ENCODE measurements around the gene INTS6. TPM values are rescaled to one million over a fixed set of nuclear protein-coding genes. Genes with fewer than 3 reads are reported as not detected.

Gene INTS6
- polyA plus RNA-seq, 1 donor (not counting 4 experiments of a cell fraction or from before 2014, with no cell fraction given): 44.2 TPM

- Histone ChIP-seq H2AFZ (ENCODE audit: control insufficient read depth, low read length) (no peak overlapping the region), H3K36me3 (ENCODE audit: control insufficient read depth in 2 of 2, extremely low read depth in 1 of 2, insufficient read depth in 2 of 2, low read length in 2 of 2) (peaks cover 4 to 12% of the 10 kb centered on the region in 2 experiments), H3K27me3 (ENCODE audit: control insufficient read depth, extremely low read depth, insufficient read depth, low read length) (no peaks in the 10 kb centered on the region), H3K27ac (ENCODE audit: control insufficient read depth, insufficient read depth, low read length) (no peak overlapping the region), H3K9ac (ENCODE audit: control insufficient read depth, extremely low read depth, insufficient read depth, low read length) (no peak overlapping the region), H3K9me1 (ENCODE audit: control insufficient read depth, extremely low read depth, insufficient read depth, low read length) (no peaks in the 10 kb centered on the region), H3K9me3 (ENCODE audit: control insufficient read depth, low read depth, low read length) (no peaks in the 10 kb centered on the region), H3K4me2 (ENCODE audit: control insufficient read depth, extremely low read depth, insufficient read depth, low read depth, low read length) (no peak overlapping the region), H3K4me1 (ENCODE audit: control insufficient read depth, extremely low read depth, insufficient read depth, low read length) (peaks cover 8% of the 10 kb centered on the region), H3K79me2 (ENCODE audit: control insufficient read depth, insufficient read depth, low read length) (no peaks in the 10 kb centered on the region), H4K20me1 (ENCODE audit: control insufficient read depth, extremely low read depth, insufficient read depth, low read length) (no peaks in the 10 kb centered on the region), H3K4me3 (ENCODE audit: control insufficient read depth in 2 of 3, extremely low read depth in 1 of 3, insufficient read depth in 2 of 3, low read depth in 1 of 3, low read length in 3 of 3) (no peak overlapping the region)
- FAIRE-seq (no peak), DNase-seq (ENCODE audit: low read depth, low spot score) (no peak)
- TF ChIP-seq, protein P1, sequence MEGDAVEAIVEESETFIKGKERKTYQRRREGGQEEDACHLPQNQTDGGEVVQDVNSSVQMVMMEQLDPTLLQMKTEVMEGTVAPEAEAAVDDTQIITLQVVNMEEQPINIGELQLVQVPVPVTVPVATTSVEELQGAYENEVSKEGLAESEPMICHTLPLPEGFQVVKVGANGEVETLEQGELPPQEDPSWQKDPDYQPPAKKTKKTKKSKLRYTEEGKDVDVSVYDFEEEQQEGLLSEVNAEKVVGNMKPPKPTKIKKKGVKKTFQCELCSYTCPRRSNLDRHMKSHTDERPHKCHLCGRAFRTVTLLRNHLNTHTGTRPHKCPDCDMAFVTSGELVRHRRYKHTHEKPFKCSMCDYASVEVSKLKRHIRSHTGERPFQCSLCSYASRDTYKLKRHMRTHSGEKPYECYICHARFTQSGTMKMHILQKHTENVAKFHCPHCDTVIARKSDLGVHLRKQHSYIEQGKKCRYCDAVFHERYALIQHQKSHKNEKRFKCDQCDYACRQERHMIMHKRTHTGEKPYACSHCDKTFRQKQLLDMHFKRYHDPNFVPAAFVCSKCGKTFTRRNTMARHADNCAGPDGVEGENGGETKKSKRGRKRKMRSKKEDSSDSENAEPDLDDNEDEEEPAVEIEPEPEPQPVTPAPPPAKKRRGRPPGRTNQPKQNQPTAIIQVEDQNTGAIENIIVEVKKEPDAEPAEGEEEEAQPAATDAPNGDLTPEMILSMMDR (optimal IDR thresholded peaks at IDR 0.05 in 1 of 3, IDR thresholded peaks at IDR 0.05 in 1 of 3, conservative IDR thresholded peaks at IDR 0.05 in 1 of 3; ENCODE audit: extremely low read depth in 1 of 3, insufficient read depth in 2 of 3, low read length in 3 of 3): no peak
- TF ChIP-seq EZH2 (IDR thresholded peaks at IDR 0.05; ENCODE audit: low read length): no peak
- dilution Hi-C loops (cut with MboI; ENCODE audit: extremely low pct_ligation_motif_present, low sequenced_read_pairs): no loop called here
Observed at GRCh38 chr13:51363625-51364024, 89.2 kb downstream of the INTS6 start.

DNA sequence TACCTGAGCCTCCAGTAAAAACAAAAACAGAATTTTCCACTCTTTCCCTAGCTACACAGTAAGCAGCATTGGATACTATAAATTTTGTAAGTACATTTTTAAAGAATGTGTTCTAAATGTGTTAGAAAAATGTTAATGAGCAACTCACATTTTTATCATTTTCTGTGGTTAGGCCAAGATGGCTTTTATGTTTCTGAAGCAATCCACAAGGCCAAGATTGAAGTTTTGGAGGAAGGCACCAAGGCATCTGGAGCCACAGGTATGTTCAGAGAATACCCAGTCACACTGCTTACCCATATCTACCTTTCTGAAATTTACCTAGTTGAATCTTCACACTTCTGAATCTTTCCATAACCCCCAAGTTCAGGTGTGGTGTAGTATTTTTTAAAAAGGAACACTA, 91.7 kb downstream of the INTS6 start:
- Histone ChIP-seq H3K9ac (ENCODE audit: control insufficient read depth, extremely low read depth, insufficient read depth, low read length) (no peak overlapping the region), H3K9me1 (ENCODE audit: control insufficient read depth, extremely low read depth, insufficient read depth, low read length) (no peaks in the 10 kb centered on the region), H3K36me3 (ENCODE audit: control insufficient read depth in 2 of 2, extremely low read depth in 1 of 2, insufficient read depth in 2 of 2, low read length in 2 of 2) (peaks cover 2 to 12% of the 10 kb centered on the region in 2 experiments), H3K79me2 (ENCODE audit: control insufficient read depth, insufficient read depth, low read length) (no peaks in the 10 kb centered on the region), H3K27ac (ENCODE audit: control insufficient read depth, insufficient read depth, low read length) (no peak overlapping the region), H4K20me1 (ENCODE audit: control insufficient read depth, extremely low read depth, insufficient read depth, low read length) (no peaks in the 10 kb centered on the region), H2AFZ (ENCODE audit: control insufficient read depth, low read length) (no peak overlapping the region), H3K4me2 (ENCODE audit: control insufficient read depth, extremely low read depth, insufficient read depth, low read depth, low read length) (no peak overlapping the region), H3K9me3 (ENCODE audit: control insufficient read depth, low read depth, low read length) (no peaks in the 10 kb centered on the region), H3K4me3 (ENCODE audit: control insufficient read depth in 2 of 3, extremely low read depth in 1 of 3, insufficient read depth in 2 of 3, low read depth in 1 of 3, low read length in 3 of 3) (no peak overlapping the region), H3K27me3 (ENCODE audit: control insufficient read depth, extremely low read depth, insufficient read depth, low read length) (no peaks in the 10 kb centered on the region), H3K4me1 (ENCODE audit: control insufficient read depth, extremely low read depth, insufficient read depth, low read length) (peaks cover 8% of the 10 kb centered on the region)
- dilution Hi-C loops (cut with MboI; ENCODE audit: extremely low pct_ligation_motif_present, low sequenced_read_pairs): no loop called here
- no peak for TF ChIP-seq EZH2 (IDR thresholded peaks at IDR 0.05; ENCODE audit: low read length)
- TF ChIP-seq, protein P1 (optimal IDR thresholded peaks at IDR 0.05 in 1 of 3, IDR thresholded peaks at IDR 0.05 in 1 of 3, conservative IDR thresholded peaks at IDR 0.05 in 1 of 3; ENCODE audit: extremely low read depth in 1 of 3, insufficient read depth in 2 of 3, low read length in 3 of 3): no peak
- DNase-seq (ENCODE audit: low read depth, low spot score) (no peak), FAIRE-seq (no peak)

Measured in keratinocyte (primary cell).